RPMI8226 (cell line): ENCODE results near the gene SH3PXD2A.

Experiments
- DNase-seq: peaks from one replicate; pipeline ENCODE4 v3.0.0-alpha.2; 2015

SH3PXD2A gene

GRCh38 chr10:103717341-103718246 is 137.8 kb downstream of the SH3PXD2A start:
- no peak for DNase-seq

GRCh38 chr10:103716206-103717160 is 138.9 kb downstream of the SH3PXD2A start:
- no peak for DNase-seq

- DNase-seq: no peak
Measured at GRCh38 chr10:103715430-103715829, 139.9 kb downstream of the SH3PXD2A start.

DNA sequence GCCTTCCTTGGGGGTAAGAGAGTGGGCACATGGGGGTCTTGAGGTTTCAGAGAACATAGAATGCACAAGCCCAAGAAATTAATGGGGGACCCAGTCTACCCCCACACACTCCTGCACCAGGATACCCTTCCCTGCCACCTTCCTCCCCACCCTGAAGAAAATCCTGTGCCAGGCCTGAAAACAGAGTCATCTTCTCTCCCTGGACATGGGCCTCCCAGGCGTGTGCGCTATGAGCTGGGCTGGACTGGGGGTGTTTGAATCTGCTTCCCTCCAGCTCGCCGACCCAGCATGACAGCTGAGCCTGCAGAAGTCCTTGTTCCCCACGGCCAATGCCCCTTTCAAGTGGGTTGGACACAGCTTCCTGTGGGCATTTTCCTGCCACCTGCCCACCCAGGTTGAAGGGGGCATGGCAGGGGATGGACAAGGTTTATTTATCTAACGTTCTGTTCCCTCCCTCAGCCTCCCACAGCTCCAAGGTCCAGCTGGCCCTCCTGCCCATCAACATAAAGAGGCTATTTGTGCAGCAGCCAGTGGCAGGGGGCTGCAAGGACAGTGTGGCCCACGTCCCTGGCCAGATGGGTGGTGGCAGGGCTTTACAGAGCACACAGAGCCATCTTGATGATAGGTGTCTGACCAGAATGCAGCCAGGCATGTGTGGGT is 141.0 kb downstream of the SH3PXD2A start:
- DNase-seq: no peak

GRCh38 chr10:103713676-103714075 is 141.7 kb downstream of the SH3PXD2A start:
- no peak for DNase-seq

- peak; percentile 76 for DNase-seq
Measured at GRCh38 chr10:103712898-103713498, 142.4 kb downstream of the SH3PXD2A start.

- DNase-seq: no peak
Measured at GRCh38 chr10:103712146-103712545, 143.2 kb downstream of the SH3PXD2A start.

DNA sequence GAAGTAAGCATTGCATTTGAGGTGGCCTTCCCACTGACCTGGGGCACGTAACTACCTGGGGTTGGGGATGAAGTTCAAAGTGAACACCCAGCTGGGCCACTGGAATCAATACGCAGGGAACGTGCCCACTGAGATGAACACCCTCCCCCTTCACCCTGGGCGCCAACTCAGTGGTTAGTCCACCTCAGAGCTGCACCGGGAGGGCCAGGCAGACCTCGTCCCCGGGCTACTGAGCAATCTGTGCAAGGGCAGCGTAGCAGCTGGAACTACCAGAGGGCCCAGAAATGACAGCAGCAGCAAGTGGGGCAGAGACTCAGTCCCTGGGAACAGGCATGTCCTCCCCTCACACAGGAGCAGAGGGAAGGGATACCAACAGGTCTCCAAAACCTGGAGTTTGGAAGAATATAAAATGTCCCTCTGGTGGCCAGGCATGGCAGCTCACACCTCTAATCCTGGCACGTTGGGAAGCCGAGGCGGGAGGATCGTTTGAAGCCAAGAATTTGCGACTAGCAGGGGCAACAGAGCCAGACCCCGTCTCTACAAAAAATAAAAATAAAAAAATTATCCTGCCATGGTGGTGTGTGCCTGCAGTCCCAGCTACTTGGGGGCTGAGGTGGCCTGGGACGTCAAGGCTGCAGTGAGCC is 143.9 kb downstream of the SH3PXD2A start:
- DNase-seq: no peak

DNA sequence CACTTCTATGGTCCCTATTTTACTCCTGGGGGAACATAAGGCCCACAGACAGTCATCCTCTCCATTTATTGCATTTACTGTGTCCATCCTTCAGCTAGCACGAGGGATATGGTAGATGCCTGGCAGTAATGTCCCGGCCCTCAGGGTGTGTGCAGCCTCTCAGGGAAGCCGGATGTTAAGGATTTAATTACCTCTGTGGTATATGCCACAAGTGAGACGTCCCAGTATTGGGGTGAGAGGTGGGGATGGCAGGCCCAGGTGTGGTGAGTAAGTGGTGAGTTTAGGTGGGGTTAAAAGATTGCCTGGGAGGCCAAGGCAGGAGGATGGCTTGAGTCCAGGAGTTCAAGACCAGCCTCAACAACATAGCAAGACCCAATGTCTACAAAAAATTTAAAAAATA is 144.9 kb downstream of the SH3PXD2A start:
- no peak for DNase-seq

- no peak for DNase-seq
Measured at GRCh38 chr10:103709341-103709920, 145.9 kb downstream of the SH3PXD2A start.

DNA sequence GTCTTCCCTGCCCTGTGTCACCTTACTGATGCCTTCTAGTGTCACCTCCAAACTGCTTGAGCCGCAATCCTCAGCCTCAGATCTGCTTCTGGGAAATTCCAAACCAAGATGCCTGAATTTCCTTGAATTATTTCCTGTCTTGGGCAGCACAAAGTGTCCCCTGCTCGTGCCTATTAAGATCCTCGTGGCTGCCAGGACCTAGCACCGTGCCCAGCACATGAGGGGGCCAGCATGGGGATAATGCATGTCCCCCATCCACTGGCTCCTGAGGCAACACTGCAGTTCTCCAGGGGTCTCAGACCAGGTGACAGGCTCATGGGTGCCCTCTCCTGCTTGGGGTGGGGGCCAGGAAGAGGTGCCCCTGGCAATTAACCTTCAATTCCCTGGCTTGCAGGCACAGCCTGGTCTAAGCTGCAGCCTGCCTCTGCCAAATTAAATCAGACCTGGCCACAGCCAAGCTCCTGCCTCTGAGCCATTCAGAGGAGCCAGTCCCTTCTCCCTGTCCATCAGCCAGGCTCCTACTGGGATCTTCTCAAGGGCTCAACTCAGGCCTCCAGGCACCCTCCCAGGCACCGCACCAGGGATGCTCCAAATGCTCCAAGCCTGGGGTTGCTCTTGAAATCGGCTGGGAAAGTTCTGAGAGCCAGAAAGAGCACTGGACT is 146.6 kb downstream of the SH3PXD2A start:
- no peak for DNase-seq

DNA sequence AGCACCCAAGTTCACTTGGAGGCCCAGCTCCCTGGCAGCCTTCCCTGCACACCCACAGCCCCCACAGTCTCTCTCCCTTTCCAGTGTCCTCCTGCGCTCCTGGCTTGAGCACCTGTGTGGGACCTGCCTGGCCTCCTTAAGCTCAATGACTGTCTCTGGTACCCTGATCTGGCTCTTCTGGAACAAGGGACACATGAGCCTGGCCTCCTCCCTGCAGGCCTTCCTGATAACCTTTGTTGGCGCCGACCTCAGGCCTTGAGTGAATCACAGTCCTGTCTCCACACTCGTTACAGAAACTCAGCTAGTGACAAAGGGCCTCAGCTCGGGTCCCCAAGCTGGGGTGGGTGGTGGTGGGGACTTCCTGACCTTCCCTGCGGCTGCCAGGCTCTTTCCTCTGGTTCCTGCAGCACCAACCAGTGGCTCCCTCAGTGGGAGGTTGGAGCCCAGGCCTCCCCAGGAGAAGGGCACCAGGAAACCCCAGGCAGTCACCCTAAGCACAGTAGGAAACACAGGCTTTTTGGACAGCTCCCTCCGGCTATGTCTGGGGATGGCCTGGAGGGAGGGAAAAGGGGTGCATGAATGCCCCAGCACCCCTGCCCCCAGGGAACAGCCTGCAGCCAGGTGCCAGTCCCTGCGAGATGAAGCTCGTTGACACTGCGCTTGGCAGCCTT is 147.3 kb downstream of the SH3PXD2A start:
- DNase-seq: no peak

DNA sequence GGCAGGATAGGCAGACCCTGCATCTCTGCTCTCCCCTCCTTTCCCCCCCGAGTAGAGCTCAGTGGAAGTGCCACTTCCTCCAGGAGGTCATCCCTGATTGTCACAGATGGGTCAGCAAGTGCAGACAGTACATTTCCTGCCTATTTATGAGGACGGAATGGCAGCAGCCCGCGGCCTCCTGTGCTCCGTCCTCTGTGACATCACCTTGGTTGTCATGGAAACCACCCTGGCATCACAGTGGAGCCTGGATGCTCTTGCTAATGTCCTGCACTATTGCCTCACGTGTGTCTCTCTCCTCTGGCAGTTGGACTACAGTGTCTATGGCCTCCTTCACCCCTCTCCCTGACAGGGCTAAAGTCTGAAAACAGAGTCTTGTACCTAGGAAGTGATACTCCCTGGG is 148.6 kb downstream of the SH3PXD2A start:
- DNase-seq: no peak

DNA sequence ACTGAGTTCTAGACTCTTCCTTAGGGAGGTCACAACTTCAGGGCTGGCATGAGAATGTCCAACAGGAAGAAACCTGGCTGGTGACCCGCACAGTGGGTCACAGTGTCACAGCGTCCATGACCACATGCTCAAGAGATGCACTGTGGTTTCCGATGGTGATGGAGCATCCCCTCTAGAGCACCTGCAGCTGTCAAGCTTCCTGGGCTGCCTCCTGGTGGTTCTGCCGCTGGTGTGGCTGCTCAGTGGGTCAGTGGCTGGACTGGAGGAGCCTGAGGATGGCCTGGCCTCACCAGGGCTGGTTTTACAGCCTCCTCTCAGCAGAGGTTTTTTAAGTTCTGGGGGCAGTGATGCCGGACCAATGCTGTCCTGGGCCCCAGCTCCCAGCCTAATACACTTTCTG is 149.3 kb downstream of the SH3PXD2A start:
- DNase-seq: no peak

- no peak for DNase-seq
Measured at GRCh38 chr10:103703941-103704919, 151.1 kb downstream of the SH3PXD2A start.

DNA sequence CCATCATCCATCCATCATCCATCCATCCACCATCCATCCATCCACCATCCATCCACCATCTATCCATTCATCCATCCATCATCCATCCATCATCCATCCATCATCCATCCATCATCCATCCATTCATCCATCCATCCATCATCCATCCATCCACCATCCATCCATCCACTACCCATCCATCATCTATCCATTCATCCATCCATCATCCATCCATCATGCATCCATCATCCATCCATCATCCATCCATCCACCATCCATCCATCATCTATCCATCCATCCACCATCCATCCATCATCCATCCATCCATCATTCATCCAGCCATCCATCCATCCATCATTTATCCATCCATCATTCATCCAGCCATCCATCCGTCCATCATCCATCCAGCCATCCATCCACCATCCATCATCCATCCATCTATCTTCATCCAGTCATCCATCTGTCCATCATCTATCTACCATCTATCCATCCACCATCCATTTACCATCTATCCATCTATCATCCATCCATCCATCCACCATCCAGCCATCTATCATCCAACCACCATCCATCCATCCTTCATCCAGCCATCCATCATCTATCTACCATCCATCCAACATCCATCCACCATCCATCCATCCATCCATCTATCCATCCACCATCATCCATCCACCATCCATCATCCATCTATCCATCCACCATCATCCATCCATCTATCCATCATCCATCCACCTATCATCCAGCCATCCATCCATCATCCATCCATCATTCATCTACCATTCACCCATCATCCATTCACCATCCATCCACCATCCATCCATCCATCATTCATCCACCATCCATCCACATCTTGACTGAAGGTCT is 153.8 kb downstream of the SH3PXD2A start:
- DNase-seq: no peak

- no peak for DNase-seq
Measured at GRCh38 chr10:103700436-103700715, 155.0 kb downstream of the SH3PXD2A start.

DNA sequence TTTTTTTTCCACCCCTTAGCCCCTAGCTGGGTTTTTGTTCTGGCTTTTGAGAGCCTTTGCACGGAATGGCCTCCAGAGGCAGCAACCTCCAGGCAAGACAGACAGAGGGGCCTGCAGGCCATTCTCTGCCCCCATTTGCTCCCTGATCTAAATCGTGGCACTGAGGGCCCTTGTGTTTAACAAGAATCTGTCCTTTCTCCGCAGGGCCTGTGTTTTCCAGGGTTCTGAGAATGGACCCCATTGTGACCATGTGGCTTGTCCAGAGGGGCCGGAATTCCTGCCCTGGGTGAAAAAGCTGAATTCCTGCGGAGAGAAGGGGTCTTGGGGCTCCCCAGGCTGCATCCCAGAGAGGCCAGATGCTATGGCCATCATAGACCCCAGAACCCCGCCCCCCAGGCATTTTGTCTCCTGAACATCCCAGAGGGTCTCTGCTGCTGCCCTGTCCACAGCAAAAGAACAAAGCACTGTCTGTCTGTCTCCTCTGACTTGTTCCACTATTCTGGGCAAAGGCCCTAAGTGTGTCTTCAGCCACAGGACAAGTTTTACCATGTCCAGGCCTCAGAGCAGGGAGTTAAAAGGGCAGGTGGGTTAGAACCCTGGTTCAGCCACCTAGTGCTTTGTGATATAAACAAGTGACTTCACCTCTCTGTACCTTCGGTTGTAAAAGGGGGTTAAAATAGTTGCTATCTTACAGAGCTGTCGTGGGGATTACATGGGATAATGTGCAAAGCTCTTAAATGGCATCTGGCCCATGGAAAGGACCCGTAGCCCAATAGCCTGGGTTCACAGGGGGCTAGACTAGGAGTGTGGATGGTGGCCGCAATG is 155.6 kb downstream of the SH3PXD2A start:
- DNase-seq: no peak
